ENCODE measurements around the gene SLF1.

SLF1 gene

DNA sequence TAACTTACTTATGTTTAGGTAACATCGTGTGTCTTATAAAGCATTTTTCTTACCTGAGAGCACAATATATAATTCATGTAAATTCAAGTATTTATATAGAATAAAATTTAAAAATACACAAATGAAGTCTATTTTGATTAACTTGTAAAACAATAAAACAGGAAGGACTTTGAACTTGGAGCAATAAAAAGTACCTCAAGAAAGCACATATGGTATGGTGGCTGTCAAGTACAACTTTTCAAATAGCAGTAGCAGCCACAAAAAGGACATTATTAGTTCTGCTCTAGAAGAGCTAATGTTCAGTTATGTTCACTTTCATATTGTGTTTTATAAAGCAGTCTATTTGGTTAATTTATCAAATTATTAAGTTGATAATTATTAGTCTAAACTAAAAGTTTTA lies 31.4 kb downstream of the SLF1 start:
- no peak for TF ChIP-seq Cebpa-rat (IDR thresholded peaks at IDR 0.05)
- Histone ChIP-seq H4K20me1 (no peaks in the 10 kb centered on the region), H3K9me3 (peaks cover 1% of the 10 kb centered on the region; the same call in 1 of the 2 replicates), H3K4me1 (no peaks in the 10 kb centered on the region), H3K4me2 (no peak overlapping the region), H3K9ac (no peak overlapping the region), H3K27me3 (no peaks in the 10 kb centered on the region), H3K4me3 (no peak overlapping the region), H3K27ac (no peak overlapping the region), H3K36me3 (peaks cover 53% of the 10 kb centered on the region)

DNA sequence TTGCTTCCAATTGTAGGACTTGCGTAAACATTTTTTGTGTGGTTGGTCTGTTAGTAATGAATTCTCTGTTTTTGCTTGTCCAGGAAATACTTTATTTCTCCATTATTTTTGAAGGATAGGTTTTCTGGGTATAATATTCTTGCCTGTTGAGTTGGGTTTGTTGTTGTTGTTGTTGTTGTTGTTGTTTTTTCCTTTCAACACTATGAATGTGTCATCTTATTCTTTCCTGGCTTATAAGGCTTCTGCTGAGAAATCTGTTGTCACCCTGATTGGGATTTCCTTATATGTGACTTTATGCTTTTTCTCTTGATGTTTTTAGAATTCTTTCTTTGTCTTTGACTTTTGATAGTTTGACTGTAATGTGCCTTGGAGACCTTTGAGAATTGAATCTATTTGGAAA lies 39.8 kb downstream of the SLF1 start:
- Histone ChIP-seq H3K4me3 (no peak overlapping the region), H3K27me3 (no peaks in the 10 kb centered on the region), H3K36me3 (peaks cover 70% of the 10 kb centered on the region), H3K27ac (no peak overlapping the region), H3K4me2 (no peak overlapping the region), H3K9ac (no peak overlapping the region), H3K4me1 (no peaks in the 10 kb centered on the region), H3K9me3 (peaks cover 44% of the 10 kb centered on the region), H4K20me1 (no peaks in the 10 kb centered on the region)
- TF ChIP-seq Cebpa-rat (IDR thresholded peaks at IDR 0.05) = no peak

DNA sequence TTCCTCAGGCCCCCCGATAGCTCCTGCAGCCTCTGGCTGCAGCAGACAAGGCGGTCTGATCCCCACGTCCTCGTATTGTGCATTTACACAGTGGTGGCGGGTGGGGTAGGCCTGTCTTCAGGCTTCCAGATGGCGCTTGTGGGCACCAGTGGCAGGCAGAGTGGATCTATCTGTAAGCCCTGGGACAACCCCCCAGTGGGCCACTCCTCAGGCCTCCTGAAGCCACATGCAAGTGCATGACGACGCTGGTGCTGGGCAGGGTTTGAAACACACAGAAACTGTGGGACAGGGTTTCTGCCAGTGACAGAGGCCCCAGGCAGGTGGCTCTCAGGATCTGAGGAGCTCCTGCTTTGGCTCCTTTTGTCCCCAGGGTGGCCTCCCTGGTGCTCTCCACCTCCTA lies 42.0 kb downstream of the SLF1 start:
- no peak overlapping the region for H3K9ac ChIP-seq
- peaks cover 36% of the 10 kb centered on the region for H3K9me3 ChIP-seq
- H3K4me2 ChIP-seq = no peak overlapping the region
- H3K36me3 ChIP-seq = peaks cover 67% of the 10 kb centered on the region
- no peaks in the 10 kb centered on the region for H3K4me1 ChIP-seq
- no peaks in the 10 kb centered on the region for H3K27me3 ChIP-seq
- H4K20me1 ChIP-seq = no peaks in the 10 kb centered on the region
- no peak for TF ChIP-seq Cebpa-rat (IDR thresholded peaks at IDR 0.05)
- no peak overlapping the region for H3K4me3 ChIP-seq
- H3K27ac ChIP-seq = no peak overlapping the region

DNA sequence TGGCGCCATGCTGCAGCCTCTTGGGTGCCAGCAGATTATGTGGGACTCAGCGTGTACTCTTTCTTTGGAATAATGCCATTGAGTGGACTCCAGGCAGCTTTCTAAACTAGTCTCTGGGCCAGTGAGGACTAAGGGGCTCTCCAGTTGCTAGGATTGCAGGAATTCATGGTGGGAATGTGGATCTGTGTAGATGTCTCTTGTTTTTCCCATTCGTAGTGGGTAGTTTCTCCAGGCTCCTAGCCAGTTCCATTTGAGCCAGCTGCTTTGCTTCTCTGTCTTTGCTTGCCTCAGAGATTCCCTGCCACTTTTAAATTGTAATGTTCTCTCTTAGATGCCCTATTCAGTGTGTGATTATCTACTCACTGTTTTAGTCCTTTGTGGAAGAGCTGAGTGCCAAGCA lies 42.6 kb downstream of the SLF1 start:
- H3K27ac ChIP-seq = no peak overlapping the region
- peaks cover 66% of the 10 kb centered on the region for H3K36me3 ChIP-seq
- H3K4me1 ChIP-seq = no peaks in the 10 kb centered on the region
- H3K27me3 ChIP-seq = no peaks in the 10 kb centered on the region
- peaks cover 30% of the 10 kb centered on the region for H3K9me3 ChIP-seq
- no peak overlapping the region for H3K4me3 ChIP-seq
- no peak for TF ChIP-seq Cebpa-rat (IDR thresholded peaks at IDR 0.05)
- H3K4me2 ChIP-seq = no peak overlapping the region
- H4K20me1 ChIP-seq = no peaks in the 10 kb centered on the region
- H3K9ac ChIP-seq = no peak overlapping the region

- H3K9me3 ChIP-seq = no peaks in the 10 kb centered on the region
- no peak overlapping the region for H3K9ac ChIP-seq
- H4K20me1 ChIP-seq = no peaks in the 10 kb centered on the region
- H3K27me3 ChIP-seq = no peaks in the 10 kb centered on the region
- no peak overlapping the region for H3K4me3 ChIP-seq
- H3K36me3 ChIP-seq = peaks cover 49% of the 10 kb centered on the region
- no peak overlapping the region for H3K27ac ChIP-seq
- no peaks in the 10 kb centered on the region for H3K4me1 ChIP-seq
- no peak overlapping the region for H3K4me2 ChIP-seq
- TF ChIP-seq Cebpa-rat (IDR thresholded peaks at IDR 0.05) = no peak
Observed at GRCh38 chr5:94667937-94668336, 49.5 kb downstream of the SLF1 start.

GRCh38 chr5:94670726-94671125 lies 52.3 kb downstream of the SLF1 start:
- H3K36me3 ChIP-seq = peaks cover 39% of the 10 kb centered on the region
- no peak overlapping the region for H3K27ac ChIP-seq
- H3K27me3 ChIP-seq = no peaks in the 10 kb centered on the region
- H4K20me1 ChIP-seq = no peaks in the 10 kb centered on the region
- no peak for TF ChIP-seq Cebpa-rat (IDR thresholded peaks at IDR 0.05)
- no peak overlapping the region for H3K4me3 ChIP-seq
- H3K9me3 ChIP-seq = no peaks in the 10 kb centered on the region
- H3K4me1 ChIP-seq = no peaks in the 10 kb centered on the region
- no peak overlapping the region for H3K4me2 ChIP-seq
- no peak overlapping the region for H3K9ac ChIP-seq

- Histone ChIP-seq H3K36me3 (peaks cover 31% of the 10 kb centered on the region), H3K27ac (no peak overlapping the region), H3K9me3 (no peaks in the 10 kb centered on the region), H3K4me2 (no peak overlapping the region), H3K4me1 (no peaks in the 10 kb centered on the region), H3K9ac (no peak overlapping the region), H3K27me3 (no peaks in the 10 kb centered on the region), H4K20me1 (no peaks in the 10 kb centered on the region), H3K4me3 (no peak overlapping the region)
- no peak for TF ChIP-seq Cebpa-rat (IDR thresholded peaks at IDR 0.05)
Observed at GRCh38 chr5:94672746-94673145, 54.3 kb downstream of the SLF1 start.

DNA sequence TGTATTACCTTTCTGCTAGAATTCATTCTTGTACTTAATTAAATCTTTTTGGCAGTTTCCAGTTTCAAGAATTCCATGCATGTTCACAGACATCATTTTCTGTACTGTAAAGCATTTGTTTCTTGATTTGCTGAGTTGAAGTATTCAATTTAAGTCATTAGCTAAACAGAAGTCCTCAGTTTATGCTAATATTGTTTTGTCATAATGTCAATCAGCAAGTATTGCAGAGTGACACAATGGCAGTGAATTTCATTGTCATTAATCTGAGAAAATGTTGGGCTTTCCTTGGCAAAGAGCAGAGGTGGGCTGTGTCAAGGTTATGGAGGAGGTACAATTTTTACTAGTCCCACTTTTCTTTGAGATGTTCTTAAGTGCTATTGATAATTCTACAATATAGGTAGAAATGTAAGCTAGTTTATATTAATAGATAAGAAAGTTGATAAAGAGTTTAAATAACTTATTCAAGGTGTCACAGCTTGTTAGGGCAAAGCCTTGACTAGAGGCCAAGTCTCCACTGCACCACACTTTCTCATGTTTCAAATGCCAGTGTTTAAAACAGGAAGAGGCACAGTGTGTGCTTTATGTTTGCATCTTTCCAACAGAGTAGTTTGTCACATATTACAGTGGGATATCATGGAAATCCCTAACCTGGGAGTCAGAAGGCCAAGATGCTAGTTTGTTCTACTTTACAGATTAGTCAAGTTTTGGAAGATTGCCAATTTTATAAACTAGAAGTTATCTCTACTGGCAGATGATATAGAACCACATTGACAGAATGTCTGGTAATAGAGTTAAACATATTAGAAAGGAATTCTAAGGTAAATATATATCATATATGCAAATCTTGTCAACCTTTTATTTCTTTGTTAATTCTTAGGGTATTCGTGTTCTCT lies 56.3 kb downstream of the SLF1 start:
- Histone ChIP-seq H3K27me3 (no peaks in the 10 kb centered on the region), H4K20me1 (no peaks in the 10 kb centered on the region), H3K4me3 (no peak overlapping the region), H3K9me3 (no peaks in the 10 kb centered on the region), H3K4me1 (no peaks in the 10 kb centered on the region), H3K9ac (no peak overlapping the region), H3K27ac (no peak overlapping the region), H3K4me2 (no peak overlapping the region), H3K36me3 (peaks cover 27% of the 10 kb centered on the region)
- TF ChIP-seq Cebpa-rat (IDR thresholded peaks at IDR 0.05) = no peak

GRCh38 chr5:94675965-94676618 lies 57.6 kb downstream of the SLF1 start:
- H3K9me3 ChIP-seq = no peaks in the 10 kb centered on the region
- H3K4me2 ChIP-seq = no peak overlapping the region
- peaks cover 30% of the 10 kb centered on the region for H3K36me3 ChIP-seq
- no peak overlapping the region for H3K4me3 ChIP-seq
- no peaks in the 10 kb centered on the region for H3K4me1 ChIP-seq
- no peak overlapping the region for H3K27ac ChIP-seq
- no peak overlapping the region for H3K9ac ChIP-seq
- H3K27me3 ChIP-seq = no peaks in the 10 kb centered on the region
- TF ChIP-seq Cebpa-rat (IDR thresholded peaks at IDR 0.05) = no peak
- no peaks in the 10 kb centered on the region for H4K20me1 ChIP-seq

DNA sequence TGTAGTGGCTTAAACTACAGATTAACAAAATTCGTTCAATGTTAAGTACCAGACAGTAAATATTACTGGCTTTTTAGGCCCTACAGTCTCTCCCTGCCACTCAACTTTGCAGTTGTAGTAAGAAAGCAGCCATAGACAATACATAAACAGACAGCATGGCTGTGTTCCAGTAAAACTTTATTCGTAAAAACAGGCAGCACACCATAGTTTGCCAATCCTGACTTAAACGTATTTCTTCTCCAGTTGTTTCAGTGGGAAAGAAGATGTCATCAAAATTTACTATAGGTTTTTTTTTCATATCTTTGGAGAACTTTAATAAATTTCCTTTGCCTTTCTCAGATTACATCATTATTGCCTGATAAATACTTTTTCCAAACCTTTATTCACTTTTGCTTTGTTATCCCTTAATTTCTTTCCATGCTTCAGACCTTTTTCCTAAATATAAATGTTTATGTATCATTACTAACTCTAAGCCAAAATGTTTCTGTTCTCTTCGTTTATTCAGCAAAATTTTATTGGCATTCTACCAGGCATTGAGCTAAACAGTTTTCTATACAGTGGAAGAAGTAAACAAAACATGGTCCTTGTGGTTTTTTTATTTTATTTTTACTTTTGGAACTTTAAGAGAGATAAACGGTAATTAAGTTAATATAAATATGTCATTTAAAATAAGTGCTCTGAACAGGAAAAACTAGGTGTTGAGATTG lies 64.5 kb downstream of the SLF1 start:
- no peak overlapping the region for H3K4me2 ChIP-seq
- no peak for TF ChIP-seq Cebpa-rat (IDR thresholded peaks at IDR 0.05)
- H3K9me3 ChIP-seq = no peaks in the 10 kb centered on the region
- no peaks in the 10 kb centered on the region for H3K4me1 ChIP-seq
- no peak overlapping the region for H3K27ac ChIP-seq
- no peaks in the 10 kb centered on the region for H3K27me3 ChIP-seq
- peaks cover 28% of the 10 kb centered on the region for H3K36me3 ChIP-seq
- no peak overlapping the region for H3K4me3 ChIP-seq
- no peak overlapping the region for H3K9ac ChIP-seq
- H4K20me1 ChIP-seq = no peaks in the 10 kb centered on the region
